ENCODE measurements around the gene UBE2J2.

The UBE2J2 gene

DNA sequence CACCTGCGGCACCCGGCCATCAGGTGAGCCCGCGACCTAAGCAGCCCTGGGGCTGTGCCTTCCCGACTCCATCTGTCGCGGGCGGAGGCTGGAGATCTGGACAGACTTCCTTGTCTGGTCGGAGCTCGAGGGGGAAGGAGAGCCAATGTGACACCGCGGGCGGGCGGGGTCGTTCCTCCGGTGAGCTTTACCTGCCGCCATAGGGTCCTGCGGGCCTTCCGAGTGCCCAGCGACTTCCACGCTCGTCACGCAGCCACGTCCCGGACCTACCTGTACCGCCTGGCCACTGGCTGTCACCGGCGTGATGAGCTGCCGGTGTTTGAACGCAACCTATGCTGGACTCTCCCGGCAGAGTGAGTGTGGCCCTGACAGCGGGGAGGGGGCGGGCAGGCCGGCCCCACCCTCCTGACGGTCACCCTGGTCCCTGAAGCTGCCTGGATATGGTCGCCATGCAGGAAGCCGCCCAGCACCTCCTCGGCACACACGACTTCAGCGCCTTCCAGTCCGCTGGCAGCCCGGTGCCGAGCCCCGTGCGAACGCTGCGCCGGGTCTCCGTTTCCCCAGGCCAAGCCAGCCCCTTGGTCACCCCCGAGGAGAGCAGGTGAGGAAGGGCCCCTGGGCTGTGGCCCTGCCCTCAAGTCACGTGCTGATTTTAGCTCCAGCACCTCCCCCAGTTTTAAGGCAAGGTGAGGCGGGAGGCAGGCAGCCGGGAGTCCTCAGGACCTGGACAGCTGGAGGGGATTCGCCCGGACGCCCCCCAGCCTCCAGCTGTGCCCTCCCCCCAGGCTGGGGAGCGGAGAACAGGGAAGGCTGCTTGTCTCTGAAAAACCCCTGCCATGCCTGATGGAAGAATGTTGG lies 35.8 kb upstream of the UBE2J2 start:
- DNase-seq: peak; percentile 30

DNA sequence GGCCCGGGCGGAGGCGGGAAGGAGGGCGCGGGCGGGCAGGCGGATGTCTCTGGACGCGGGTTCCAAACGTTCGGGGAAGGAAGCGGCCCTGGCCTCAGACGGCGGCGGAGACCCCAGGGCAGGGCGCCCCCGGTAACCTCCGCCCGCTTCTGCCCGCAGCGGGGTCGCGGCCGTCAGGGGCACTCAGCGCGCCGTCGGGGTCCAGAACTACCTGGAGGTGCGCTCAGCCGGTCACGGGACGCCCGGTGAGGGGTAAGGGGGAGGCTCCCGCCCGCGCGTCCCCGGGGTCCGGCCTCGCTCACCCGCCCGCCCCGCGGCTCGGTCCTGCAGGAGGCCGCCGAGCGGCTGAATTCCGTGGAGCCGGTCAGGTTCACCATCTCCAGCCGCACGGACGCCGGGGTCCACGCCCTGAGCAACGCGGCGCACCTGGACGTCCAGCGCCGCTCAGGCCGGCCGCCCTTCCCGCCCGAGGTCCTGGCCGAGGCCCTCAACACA lies 35.1 kb upstream of the UBE2J2 start:
- DNase-seq: no peak

DNA sequence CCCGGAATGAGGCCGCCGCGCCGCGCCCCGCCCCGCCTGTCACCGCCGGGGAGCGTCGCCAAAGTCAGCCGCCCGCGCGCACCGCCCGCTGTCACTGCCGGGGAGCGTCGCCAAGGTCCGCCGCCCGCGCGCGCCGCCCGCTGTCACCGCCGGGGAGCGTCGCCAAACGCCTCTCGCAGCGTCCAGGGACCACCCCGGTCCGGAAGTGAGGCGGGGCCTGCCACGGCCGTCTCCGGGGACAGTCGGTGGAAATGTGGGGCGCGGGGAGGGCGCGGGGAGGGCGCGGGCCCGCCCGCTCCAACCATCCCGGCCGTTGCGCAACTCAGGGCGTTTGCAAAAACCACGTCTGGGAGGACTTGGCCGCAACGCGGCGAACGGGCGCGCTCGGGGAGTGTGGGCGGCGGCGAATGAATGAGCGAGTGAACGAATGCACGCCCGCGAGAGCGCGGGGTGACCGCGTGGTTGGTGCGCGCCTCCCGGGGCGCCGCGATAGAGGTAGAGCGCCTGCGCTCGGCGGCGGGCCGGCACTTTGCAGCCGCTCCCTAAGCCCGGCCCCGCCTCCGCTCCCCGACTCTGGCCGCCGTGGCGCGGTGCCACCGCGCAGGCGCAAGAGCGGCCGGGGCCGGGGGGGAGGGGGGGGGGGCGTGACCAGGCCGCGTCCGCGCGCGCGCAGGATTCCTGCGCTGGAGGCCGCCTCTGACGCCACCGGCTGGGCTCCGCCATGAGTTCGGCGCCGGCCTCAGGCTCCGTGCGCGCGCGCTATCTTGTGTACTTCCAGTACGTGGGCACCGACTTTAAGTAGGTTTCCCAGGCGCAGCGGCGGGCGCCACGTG lies 34.5 kb upstream of the UBE2J2 start, which contains the start of the genes ACAP3 and PUSL1:
ACAP3 (minus strand) TSS at position 8 of the 833 bp plus-strand sequence. CDS start 115 bp downstream, outside the sequence.
PUSL1 (plus strand) TSS at position 675 of the 833 bp plus-strand sequence; CDS start at position 722, 47 bp downstream.
- DNase-seq: peak; percentile 86

DNA sequence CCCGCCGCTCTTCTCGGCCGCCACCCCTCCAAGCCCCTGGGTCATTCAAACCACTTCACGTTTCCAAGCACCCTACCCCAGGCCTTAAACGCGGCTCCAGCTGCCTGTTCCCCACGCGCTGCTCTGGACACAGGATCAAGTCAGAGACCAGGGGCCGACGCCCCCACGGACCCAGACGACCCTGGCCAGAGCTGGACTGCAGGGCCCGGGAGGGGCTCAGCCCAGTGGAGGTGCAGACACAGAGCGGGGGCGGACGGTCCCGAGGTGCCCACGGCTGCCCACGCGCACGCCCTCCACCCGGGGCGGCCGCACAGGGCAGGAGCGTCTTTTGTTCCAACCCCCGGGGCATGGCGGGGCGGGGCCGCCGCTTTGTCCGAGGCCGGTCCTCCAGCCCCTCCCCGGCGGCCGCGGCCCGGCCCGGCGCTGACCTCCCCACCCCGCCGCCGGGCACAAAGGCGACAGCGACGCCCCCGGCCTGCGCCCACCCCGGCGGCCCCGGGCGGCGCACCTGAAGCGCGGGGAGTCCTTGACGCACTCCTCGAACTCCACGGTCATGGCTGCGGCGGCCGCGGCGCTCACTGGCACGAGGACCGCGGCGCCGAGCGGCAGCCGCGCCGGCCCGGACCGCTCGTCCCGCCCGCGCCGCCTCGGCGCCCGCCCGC lies 33.7 kb upstream of the UBE2J2 start:
- DNase-seq: no peak

DNA sequence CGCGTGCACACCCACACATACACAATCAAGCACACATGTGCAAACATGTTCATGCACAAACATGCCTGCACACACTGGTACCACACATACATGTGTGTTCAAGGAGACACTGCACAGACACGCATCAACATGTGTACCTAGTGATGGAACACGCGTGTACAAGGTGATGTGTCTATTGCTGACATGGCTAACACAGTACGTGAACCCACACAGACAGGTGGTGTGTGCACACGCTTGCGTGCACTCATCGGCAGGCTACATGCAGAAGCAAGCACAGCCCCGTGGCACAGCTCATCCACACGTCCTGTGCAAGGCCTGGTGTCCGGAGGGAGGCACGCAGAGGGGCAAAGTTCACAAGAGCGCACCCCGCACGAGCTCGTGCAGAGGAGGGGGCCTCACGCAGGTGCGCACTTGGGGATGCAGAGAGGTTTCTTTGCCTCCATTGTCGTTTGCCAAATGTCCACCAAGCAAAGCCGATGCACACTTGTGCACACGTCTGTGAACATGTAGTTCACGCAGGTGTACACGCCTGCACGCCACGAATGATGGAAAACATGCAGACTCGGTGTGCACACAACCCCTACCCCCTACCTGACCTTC lies 33.1 kb upstream of the UBE2J2 start:
- DNase-seq: no peak

DNA sequence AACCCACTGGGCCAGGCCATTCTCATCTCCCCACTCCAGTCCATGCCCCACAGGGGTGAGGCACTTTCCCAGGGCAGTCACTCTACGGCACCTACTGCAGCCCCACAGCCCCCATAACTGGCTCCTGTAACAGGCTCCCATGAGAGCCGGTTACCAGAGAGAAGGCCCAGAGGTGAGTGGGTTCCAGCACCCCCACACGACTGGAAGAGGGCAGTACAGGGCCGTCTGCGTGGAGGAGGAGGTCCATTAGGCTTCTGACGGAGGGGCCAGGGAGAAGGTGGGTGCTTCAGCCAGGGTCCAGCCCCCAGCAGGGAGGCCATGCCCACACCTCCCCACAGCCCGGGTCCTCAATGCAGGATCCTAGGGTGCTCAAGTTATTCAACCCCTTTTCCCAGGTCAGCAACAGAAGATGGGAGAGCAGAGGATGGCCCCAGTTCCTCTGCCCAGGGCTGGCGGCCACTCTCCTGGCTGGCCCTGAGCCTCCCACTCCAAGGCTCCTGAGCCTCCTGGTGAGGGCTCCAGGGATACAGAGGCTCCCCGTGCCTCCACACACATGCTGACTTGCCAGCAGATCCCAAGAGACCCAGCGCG lies 32.5 kb upstream of the UBE2J2 start:
- no peak for DNase-seq

DNA sequence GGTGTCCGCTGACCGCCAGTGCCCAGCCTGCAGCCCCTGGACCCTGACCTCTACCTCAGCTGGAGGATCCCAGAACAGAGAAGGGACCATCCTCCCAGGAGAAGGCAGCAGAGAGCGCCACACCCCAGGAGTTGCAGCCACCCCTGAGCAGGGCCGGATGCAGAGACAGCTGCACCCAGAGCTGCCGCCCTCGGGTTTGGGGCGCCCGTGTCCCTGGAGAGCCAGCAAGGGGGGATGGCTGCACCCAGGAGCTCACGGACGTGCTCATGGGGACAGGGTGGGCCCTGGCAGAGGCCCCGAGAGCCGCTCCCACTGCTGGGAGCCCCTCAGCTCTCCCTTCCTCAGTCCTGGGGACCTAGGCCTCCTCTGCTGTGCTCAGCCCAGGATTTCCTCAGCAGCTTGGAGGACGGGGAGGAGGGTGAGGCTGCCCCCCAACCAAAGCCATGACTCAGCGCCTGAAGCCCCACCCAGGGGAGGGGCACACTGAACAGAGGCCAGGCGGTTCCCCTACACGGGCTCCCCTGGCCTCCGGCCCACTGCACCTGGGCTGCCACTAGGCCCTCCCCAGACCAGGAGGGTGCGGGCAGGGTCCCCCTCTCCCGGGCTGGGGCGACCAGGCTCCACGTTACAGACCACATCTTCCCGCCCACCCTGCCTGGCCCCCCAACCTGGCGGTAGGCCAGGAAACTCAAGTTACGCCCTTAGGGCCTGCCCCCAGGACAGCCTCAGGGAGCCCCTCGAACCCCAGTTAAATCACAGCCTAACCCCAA lies 31.8 kb upstream of the UBE2J2 start:
- peak; percentile 66 for DNase-seq

DNA sequence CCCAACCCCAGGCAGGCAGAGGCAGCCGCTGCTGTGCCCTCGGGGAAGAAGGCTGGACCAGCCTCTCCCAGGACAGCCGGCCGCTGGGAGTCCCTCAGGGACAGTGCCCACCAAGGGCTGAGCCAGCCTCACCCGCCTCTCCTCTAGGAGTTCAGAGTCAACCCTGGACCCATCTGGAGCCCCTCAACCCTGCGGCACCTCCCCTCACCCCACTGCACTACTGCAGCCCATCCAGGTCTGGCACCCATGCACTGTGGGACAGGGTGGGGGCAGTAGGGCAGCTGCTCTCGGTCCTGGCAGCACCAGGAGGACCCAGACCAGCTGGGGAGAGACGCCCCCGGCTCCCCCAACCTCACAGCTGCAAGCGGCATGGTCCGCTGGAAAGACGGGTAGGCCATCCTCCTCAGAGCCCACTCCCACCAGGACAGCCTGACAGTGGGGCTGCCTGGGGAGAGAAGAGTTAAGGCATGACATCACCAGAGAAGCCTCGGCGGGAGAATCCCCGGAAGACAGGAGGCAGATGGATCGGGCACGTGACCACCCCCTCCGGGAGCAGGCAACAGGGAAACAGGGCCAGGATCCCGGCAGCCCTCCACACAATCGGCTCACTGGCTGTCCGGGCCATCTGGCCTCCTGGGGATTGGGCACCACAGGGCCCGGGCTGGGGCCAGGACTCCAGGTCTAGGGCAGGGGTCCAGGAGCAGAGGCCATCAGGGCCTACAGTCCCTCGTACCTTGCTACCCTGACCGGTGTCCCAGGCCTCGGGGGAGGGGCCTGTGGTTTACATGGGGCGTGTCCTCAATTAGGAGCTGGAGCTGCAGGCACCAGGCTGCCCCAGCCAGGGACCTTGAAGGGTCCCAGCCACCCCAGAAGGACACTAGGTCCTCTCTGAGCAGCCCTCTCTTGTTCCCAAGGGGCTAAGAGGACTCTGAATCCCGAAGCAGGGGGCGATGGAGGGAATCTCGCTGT lies 31.0 kb upstream of the UBE2J2 start:
- no peak for DNase-seq

DNA sequence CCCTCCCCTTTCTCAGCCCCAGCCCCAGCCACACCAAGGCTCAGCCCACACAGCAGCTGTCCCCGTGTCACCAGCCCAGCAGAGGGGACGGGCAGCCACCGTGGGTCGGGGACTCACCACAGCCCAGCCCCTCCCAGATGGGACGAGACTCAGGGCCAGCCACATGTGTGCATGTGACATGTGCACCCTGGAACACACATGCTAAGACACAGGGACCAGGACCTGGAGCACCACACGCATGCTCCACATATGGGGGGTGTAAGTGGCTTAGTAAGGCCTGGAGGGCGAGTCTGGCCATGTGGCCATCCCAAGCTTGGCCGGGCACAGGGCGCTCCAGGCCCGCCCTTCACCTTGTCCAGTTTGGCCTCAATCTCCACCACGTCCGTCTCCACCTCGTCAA lies 30.1 kb upstream of the UBE2J2 start:
- no peak for DNase-seq

DNA sequence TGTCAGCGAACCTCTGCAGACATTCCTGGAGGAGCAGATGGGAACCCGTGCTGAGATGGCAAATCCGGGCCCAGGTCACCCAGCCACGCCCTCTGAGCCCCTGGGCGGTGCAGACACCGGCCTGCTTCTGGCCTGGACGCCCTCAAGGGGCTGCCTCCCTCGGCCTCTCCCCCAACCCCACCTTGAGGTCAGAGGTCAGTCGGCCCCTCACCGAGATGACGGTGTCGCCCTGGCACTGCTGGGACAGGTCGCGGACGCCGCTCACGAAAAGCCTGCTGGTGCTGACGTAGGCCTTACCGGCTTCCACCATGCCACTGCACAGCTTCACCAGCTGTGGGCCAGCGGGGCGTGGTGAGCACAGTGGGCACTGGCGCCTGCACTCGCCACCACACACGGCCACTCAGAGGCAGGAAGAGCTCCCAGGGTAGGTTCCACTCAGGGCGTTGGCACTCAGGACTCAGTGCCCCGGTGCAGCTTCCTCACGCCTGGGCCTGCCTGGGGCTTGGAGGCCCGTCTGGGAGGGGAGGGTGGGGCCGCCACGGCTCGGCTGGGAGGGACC lies 29.4 kb upstream of the UBE2J2 start:
- no peak for DNase-seq

DNA sequence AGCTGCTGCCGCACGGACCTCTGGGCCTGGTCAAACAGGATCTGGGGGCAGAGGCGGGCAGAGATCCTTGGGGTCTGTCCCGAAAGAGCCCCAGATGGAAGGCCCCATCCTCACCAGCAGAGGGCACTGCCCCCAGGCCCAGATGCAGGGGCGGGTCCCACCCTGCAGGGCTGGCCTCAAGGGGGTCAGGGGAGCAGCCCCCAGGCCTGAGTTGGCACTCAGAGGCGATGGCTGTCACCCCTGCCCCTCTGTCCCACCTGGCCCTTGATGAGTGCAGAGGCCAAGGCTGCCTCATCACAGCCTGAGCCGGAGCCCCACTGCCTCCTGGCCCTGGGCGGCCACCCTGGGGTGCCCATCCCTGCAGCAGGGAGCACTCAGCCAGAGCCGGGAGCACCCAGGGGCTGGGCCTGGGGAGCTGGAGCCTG lies 28.4 kb upstream of the UBE2J2 start:
- DNase-seq: no peak

DNA sequence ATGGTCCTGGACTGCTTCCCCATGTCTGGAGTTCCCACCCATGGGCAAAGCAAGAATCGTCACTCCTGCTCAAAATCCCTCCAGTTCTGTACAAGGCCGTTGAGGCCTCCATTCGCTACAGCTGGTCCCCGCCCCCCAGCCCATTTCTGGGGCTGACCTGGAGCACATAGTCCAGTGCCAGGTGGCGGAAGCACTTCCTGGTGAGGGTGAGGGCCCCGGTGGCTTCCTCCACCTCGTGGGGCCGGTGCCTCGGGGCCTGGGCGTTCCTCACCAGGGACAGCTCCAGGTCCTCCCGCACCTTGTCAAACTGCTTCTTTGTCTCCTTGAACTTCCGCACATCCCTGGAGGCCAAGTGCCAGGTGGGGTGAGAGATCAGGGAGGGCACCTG lies 26.7 kb upstream of the UBE2J2 start:
- no peak for DNase-seq

DNA sequence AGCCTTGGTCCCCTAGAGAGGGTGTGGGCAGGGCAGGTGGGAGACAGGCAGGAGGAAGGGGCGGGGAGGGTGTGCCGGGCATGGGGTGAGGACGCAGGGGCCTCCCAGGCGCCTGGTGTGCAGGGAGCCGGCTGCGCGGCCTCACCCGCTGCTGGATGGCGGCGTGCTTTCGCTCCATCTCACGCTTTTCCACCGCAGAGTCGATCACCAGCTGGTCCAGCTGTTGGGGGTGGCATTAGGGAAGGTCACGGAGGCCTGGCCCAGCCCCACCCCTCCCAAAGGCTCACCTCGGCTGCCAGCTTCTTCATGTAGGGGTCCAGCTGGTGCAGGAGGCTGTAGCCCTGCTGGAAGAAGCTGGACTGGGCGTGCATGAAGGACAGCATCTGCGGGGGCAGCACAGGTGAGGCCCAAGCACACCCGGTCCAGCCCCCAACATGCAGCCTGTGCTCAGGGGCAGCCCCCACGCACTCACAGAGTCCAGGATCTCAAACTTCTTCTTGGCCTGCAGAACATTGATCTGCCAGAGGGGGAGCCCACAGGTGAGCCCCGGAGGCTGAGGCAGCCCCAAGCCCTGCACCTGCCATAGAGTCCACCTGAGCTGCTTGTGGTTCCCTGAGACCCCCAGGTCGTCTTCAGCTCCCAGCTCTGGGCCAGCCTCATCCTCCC lies 26.2 kb upstream of the UBE2J2 start:
- no peak for DNase-seq

DNA sequence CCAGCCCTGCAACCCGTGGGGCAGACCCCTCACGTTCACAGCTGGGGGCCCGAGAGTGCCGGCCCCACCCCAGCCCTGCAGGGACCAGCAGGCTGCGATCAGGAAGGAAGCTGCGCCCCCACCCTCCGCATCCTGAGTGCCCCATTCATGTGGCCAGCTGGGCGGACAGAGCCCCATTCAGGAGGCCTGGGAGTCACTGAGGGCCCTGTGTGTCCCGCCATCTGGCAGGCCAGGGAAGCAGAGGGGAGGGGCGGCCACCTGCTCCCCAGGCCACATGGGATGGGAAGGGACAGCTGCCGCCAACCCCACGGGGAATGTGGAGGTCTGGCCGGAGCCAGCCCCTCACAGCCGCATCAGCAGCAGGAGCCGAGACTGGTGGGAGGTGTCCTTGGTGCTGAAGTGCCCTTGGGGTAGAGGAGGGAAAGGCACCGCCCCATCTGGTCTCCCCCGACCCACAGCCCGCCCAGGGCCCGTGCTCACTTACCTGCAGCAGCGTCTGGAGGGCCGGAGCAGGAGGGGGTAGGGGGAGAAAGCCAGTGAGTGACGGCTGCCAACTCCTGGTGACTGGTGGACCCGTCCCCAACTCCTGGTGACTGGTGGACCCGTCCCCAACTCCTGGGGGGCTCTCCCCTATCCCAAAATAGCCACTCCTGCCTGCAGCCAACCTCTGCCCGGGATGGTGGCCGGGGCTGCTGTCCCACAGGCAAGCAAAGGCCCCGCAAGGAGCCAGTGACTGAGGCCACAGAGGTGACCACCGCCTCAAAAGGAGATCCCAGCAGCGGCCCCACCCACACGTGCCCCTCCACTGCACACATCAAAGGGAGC lies 25.4 kb upstream of the UBE2J2 start:
- DNase-seq: no peak

DNA sequence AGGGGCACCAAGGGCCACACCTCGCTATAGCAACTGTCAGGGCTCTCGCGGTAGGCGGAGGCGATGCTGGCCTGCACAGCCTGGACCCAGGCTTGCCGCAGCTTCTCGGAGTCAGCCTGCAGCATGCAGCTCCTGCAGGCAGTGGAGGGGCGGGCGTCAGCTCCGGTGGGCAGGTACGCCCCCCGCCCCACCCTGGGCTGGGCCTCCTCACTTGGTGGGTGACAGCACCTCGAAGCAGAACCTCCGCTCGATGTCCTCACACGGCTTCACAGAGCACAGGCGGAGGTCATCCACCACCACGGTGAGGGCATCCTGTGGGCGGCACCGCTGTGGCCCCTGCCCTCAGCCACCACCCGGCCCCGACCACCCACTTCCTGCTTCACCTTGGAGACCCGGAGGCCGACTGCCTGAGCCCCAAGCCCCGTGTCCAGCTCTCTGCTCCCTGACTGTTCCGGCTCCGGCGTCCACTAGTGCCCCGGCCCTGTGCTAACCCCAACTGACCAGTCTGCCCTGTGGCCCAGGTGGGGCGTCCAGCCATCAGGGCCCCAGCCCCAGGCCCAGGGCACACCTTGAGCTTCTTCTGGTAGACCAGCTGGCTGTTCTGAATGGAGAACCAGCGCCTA lies 24.3 kb upstream of the UBE2J2 start:
- DNase-seq: no peak

DNA sequence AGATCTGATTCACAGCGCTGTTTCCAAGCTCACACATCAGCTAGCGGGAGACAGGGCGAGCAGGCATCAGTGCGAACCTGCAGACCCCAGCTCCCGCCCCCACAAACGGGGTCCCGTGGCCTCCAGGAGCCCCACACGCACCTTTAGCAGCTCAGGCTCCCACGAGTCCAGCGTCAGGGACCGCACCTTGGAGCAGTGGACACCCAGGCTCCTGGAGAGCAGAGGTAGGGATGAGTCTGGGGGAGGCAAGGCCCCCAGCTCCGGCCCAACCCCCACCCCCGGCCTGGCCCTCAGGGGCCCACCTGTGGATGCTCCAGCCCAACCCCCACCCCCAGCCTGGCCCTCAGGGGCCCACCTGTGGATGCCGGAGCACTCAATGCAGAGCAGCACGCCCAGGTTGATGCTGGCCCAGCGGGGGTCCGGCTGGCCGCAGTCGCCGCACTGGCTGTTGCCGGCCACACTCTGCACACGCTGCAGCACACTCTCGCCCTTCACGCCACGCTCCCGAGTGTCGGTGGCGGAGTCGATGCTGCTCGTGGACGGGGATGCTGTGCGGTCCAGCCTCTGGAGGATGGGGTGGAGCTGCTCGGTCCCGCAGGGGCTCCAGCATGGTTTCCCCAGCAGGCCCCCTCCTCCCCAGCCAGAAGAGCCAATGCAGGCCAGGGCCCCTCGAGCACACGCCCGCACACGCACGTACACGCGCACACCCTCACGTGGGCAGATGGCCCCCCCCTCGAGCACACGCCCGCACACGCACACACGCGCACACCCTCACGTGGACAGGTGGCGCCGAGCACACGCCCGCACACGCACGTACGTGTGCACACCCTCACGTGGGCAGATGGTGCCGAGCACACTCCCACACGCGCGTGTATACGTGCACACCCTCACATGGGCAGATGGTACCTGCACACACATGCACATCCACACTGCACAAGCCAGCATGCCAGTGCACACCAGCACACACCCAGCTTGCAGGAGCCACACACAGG lies 22.7 kb upstream of the UBE2J2 start:
- no peak for DNase-seq
